Neural cell (in vitro differentiated cells): ENCODE results near the gene PDS5B.

Source experiments
- CTCF ChIP-seq: fragments of 450-650 bp; IDR thresholded peaks from 2 replicates; pipeline ENCODE4 v1.5.1; 2014; ENCODE audit warnings: antibody characterized with exemption, mild to moderate bottlenecking, moderate library complexity; ENCODE audit not compliant: poor library complexity, severe bottlenecking
- MXI1 ChIP-seq: fragments of 450-650 bp; conservative IDR thresholded peaks from 2 replicates; pipeline ENCODE4 v1.6.1; 2014; ENCODE audit warnings: antibody characterized with exemption, mild to moderate bottlenecking; ENCODE audit not compliant: poor library complexity, severe bottlenecking

- TF ChIP-seq CTCF (peak; percentile 99), MXI1 (peak; percentile 86)
These were observed at the start of gene PDS5B for GRCh38 chr13:32586080-32586900.
